Mesenteric fat pad (tissue), 1 donor: ENCODE results near the gene BEST1. TPM values are rescaled to one million over a fixed set of nuclear protein-coding genes. Genes with fewer than 3 reads are reported as not detected.

Experiments used
- DNase-seq: peaks from one replicate; pipeline ENCODE4 v3.0.0-alpha.2; 2020; ENCODE audit warnings: low spot score
- total RNA-seq: library from RNA; stranded (reverse); fragmentation: NEBNext Ultra II Directional; extraction: Animal tissue kit (Norgen Biotek cat#: 25700); gene quantifications from one replicate; pipeline ENCODE4 v1.2.1, GENCODE V29; 2021
- donor health status: DM: yes; HTN: yes; CAD: no.

BEST1 gene
- total RNA-seq, 1 donor from 2014 or later, result 13.2 TPM

GRCh38 chr11:61947486-61948210, 2.5 kb upstream of the BEST1 start:
- DNase-seq, result no peak

GRCh38 chr11:61948505-61948904, 1.6 kb upstream of the BEST1 start:
- DNase-seq, result no peak

GRCh38 chr11:61949169-61950034, 749 bp upstream of the BEST1 start:
- no peak for DNase-seq

GRCh38 chr11:61951484-61952135, 1.5 kb downstream of the BEST1 start:
- DNase-seq, result no peak

GRCh38 chr11:61952882-61953281, 2.7 kb downstream of the BEST1 start:
- no peak for DNase-seq

- peak; percentile 41 for DNase-seq
Observed at GRCh38 chr11:61953632-61954031, 3.5 kb downstream of the BEST1 start.

GRCh38 chr11:61954106-61954850, 4.1 kb downstream of the BEST1 start:
- DNase-seq, result peak; percentile 1

GRCh38 chr11:61954851-61955421, 4.8 kb downstream of the BEST1 start:
- DNase-seq, result peak; percentile 86

- DNase-seq, result peak; percentile 90
Observed at GRCh38 chr11:61955422-61956135, 5.4 kb downstream of the BEST1 start.

- peak; percentile 51 for DNase-seq
Observed at GRCh38 chr11:61956191-61957020, 6.3 kb downstream of the BEST1 start.

GRCh38 chr11:61957021-61957770, 7.0 kb downstream of the BEST1 start:
- DNase-seq, result peak; percentile 67

GRCh38 chr11:61958590-61958989, 8.4 kb downstream of the BEST1 start:
- no peak for DNase-seq

- DNase-seq, result peak; percentile 77
Observed at GRCh38 chr11:61959114-61959513, 9.0 kb downstream of the BEST1 start.

- peak; percentile 81 for DNase-seq
Observed at GRCh38 chr11:61959678-61960077, 9.5 kb downstream of the BEST1 start.

- peak; percentile 43 for DNase-seq
Observed at GRCh38 chr11:61960532-61960931, 10.4 kb downstream of the BEST1 start.

- peak; percentile 88 for DNase-seq
Observed at GRCh38 chr11:61961570-61962212, 11.5 kb downstream of the BEST1 start.

GRCh38 chr11:61962213-61963015, 12.3 kb downstream of the BEST1 start:
- DNase-seq, result peak; percentile 74
